ENCODE results near the gene CCBE1. TPM values are rescaled to one million over a fixed set of nuclear protein-coding genes. Genes with fewer than 3 reads are reported as not detected.

The CCBE1 gene
- total RNA-seq, 1 donor from 2014 or later: 6.4 TPM

- no peak overlapping the region for H3K27ac ChIP-seq
- no peaks in the 10 kb centered on the region for H4K20me1 ChIP-seq (ENCODE audit: low read depth)
- Mint-ChIP-seq H3K36me3 (no peaks in the 10 kb centered on the region), H3K27ac (no peak overlapping the region), H3K4me3 (no peak overlapping the region), H3K9me3 (no peaks in the 10 kb centered on the region), H3K4me1 (peaks cover under 1% of the 10 kb centered on the region), H3K27me3 (ENCODE audit: insufficient read depth, low read depth) (peaks cover 2% of the 10 kb centered on the region)
- TF ChIP-seq CTCF (IDR thresholded peaks at IDR 0.05) (no peak), EZH2phosphoT487 (IDR thresholded peaks at IDR 0.05) (no peak), EZH2 (IDR thresholded peaks at IDR 0.05) (no peak)
- no peaks in the 10 kb centered on the region for H3K27me3 ChIP-seq
- no peak overlapping the region for H3K4me2 ChIP-seq
- DNase-seq (ENCODE audit: low spot score): no peak
- H3K79me2 ChIP-seq (ENCODE audit: low read depth): no peaks in the 10 kb centered on the region
- no peak overlapping the region for H3K9ac ChIP-seq
- H3K4me3 ChIP-seq: no peak overlapping the region
- peaks cover 2% of the 10 kb centered on the region for H3F3A ChIP-seq (ENCODE audit: low read depth)
- peaks cover 47% of the 10 kb centered on the region for H3K4me1 ChIP-seq
- no peaks in the 10 kb centered on the region for H3K9me3 ChIP-seq (ENCODE audit: low read depth)
- H2AFZ ChIP-seq (replicated peaks): no peak overlapping the region
- no peaks in the 10 kb centered on the region for H3K36me3 ChIP-seq
These were observed 57.4 kb downstream of the CCBE1 start for GRCh38 chr18:59639821-59640220.

GRCh38 chr18:59639136-59639535 is 58.1 kb downstream of the CCBE1 start:
- no peak overlapping the region for H3K4me3 Mint-ChIP-seq
- H3F3A ChIP-seq (ENCODE audit: low read depth): peaks cover 9% of the 10 kb centered on the region
- H3K9me3 ChIP-seq (ENCODE audit: low read depth): no peaks in the 10 kb centered on the region
- H3K4me1 ChIP-seq: peaks cover 53% of the 10 kb centered on the region
- H3K36me3 Mint-ChIP-seq: no peaks in the 10 kb centered on the region
- H3K9ac ChIP-seq: no peak overlapping the region
- H3K27me3 Mint-ChIP-seq (ENCODE audit: insufficient read depth, low read depth): no peaks in the 10 kb centered on the region
- H3K4me1 Mint-ChIP-seq: peaks cover 6% of the 10 kb centered on the region
- H3K27ac Mint-ChIP-seq: no peak overlapping the region
- DNase-seq (ENCODE audit: low spot score): no peak
- no peaks in the 10 kb centered on the region for H4K20me1 ChIP-seq (ENCODE audit: low read depth)
- no peak overlapping the region for H3K4me3 ChIP-seq
- no peak overlapping the region for H3K27ac ChIP-seq
- no peak overlapping the region for H3K4me2 ChIP-seq
- H3K79me2 ChIP-seq (ENCODE audit: low read depth): no peaks in the 10 kb centered on the region
- no peak overlapping the region for H2AFZ ChIP-seq (replicated peaks)
- no peaks in the 10 kb centered on the region for H3K36me3 ChIP-seq
- no peaks in the 10 kb centered on the region for H3K9me3 Mint-ChIP-seq
- TF ChIP-seq EZH2 (IDR thresholded peaks at IDR 0.05) (no peak), EZH2phosphoT487 (IDR thresholded peaks at IDR 0.05) (no peak), CTCF (IDR thresholded peaks at IDR 0.05) (no peak)
- no peaks in the 10 kb centered on the region for H3K27me3 ChIP-seq

GRCh38 chr18:59633961-59634485 is 63.2 kb downstream of the CCBE1 start:
- no peak overlapping the region for H3K9ac ChIP-seq
- no peak overlapping the region for H2AFZ ChIP-seq (replicated peaks)
- H3K4me2 ChIP-seq: peak overlapping the region; percentile 64

More at GRCh38 chr18:59633961-59634485, 63.2 kb downstream of the CCBE1 start:
- Mint-ChIP-seq H3K4me3 (no peak overlapping the region), H3K27me3 (ENCODE audit: insufficient read depth, low read depth) (no peaks in the 10 kb centered on the region), H3K4me1 (peaks cover 16% of the 10 kb centered on the region), H3K9me3 (no peaks in the 10 kb centered on the region), H3K27ac (peak overlapping the region; percentile 10), H3K36me3 (no peaks in the 10 kb centered on the region)
- Histone ChIP-seq H3K27me3 (no peaks in the 10 kb centered on the region), H3K79me2 (ENCODE audit: low read depth) (no peaks in the 10 kb centered on the region), H3K4me1 (peaks cover 54% of the 10 kb centered on the region), H3K36me3 (no peaks in the 10 kb centered on the region), H3F3A (ENCODE audit: low read depth) (peaks cover 24% of the 10 kb centered on the region), H4K20me1 (ENCODE audit: low read depth) (no peaks in the 10 kb centered on the region), H3K4me3 (no peak overlapping the region), H3K9me3 (ENCODE audit: low read depth) (no peaks in the 10 kb centered on the region), H3K27ac (peak overlapping the region; percentile 88)
- DNase-seq (ENCODE audit: low spot score): peak; percentile 68
- TF ChIP-seq CTCF (IDR thresholded peaks at IDR 0.05) (no peak), EZH2phosphoT487 (IDR thresholded peaks at IDR 0.05) (no peak), EZH2 (IDR thresholded peaks at IDR 0.05) (no peak)

Data from neural progenitor cell (in vitro differentiated cells).